Right kidney (tissue), 1 donor: ENCODE measurements around the gene MACROD1.
A peak's percentile ranks its signal among the peaks of the same experiment; 100 is the strongest.

Source experiments
- DNase-seq: peaks from one replicate; pipeline ENCODE4 v3.0.0-alpha.2; 2016

Gene MACROD1

GRCh38 chr11:64013141-64013896 is 152.6 kb downstream of the MACROD1 start:
- DNase-seq, result no peak

GRCh38 chr11:64011371-64011770 is 154.5 kb downstream of the MACROD1 start:
- DNase-seq, result no peak

- no peak for DNase-seq
Observed at GRCh38 chr11:64010783-64011182, 155.1 kb downstream of the MACROD1 start.

GRCh38 chr11:64009710-64010109 is 156.2 kb downstream of the MACROD1 start:
- DNase-seq, result no peak

GRCh38 chr11:64008914-64009633 is 156.8 kb downstream of the MACROD1 start:
- DNase-seq, result no peak

GRCh38 chr11:64008283-64008913 is 157.5 kb downstream of the MACROD1 start:
- no peak for DNase-seq

- DNase-seq, result peak; percentile 73
Observed at GRCh38 chr11:64007629-64008282, 158.2 kb downstream of the MACROD1 start.

GRCh38 chr11:64007160-64007628 is 158.7 kb downstream of the MACROD1 start:
- DNase-seq, result peak; percentile 65

- DNase-seq, result no peak
Observed at GRCh38 chr11:64006398-64006797, 159.5 kb downstream of the MACROD1 start.

GRCh38 chr11:64005691-64006090 is 160.2 kb downstream of the MACROD1 start:
- no peak for DNase-seq

- no peak for DNase-seq
Observed at GRCh38 chr11:64004590-64004984, 161.3 kb downstream of the MACROD1 start.

GRCh38 chr11:64003807-64004589 is 161.9 kb downstream of the MACROD1 start:
- DNase-seq, result no peak

- peak; percentile 68 for DNase-seq
Observed at GRCh38 chr11:64001484-64002420, 164.2 kb downstream of the MACROD1 start.

- peak; percentile 82 for DNase-seq
Observed at GRCh38 chr11:64000740-64001483, 165.0 kb downstream of the MACROD1 start.

- DNase-seq, result peak; percentile 69
Observed at GRCh38 chr11:64000026-64000739, 165.7 kb downstream of the MACROD1 start.

GRCh38 chr11:63999349-64000025 is 166.4 kb downstream of the MACROD1 start:
- no peak for DNase-seq

GRCh38 chr11:63998558-63999348 is 167.2 kb downstream of the MACROD1 start:
- DNase-seq, result peak; percentile 69
